Ammon's horn (tissue), 1 donor: ENCODE measurements around the gene POLR3H.
"Not testable (repeated sequence)": the region's sequence is repeated elsewhere in the genome, so short reads cannot be mapped to it uniquely, and the experiment has no call there.

Source experiments
- DNase-seq: peaks from one replicate; pipeline ENCODE4 v3.0.0-alpha.2; 2016; ENCODE audit warnings: low spot score

Gene POLR3H, protein sequence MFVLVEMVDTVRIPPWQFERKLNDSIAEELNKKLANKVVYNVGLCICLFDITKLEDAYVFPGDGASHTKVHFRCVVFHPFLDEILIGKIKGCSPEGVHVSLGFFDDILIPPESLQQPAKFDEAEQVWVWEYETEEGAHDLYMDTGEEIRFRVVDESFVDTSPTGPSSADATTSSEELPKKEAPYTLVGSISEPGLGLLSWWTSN

DNA sequence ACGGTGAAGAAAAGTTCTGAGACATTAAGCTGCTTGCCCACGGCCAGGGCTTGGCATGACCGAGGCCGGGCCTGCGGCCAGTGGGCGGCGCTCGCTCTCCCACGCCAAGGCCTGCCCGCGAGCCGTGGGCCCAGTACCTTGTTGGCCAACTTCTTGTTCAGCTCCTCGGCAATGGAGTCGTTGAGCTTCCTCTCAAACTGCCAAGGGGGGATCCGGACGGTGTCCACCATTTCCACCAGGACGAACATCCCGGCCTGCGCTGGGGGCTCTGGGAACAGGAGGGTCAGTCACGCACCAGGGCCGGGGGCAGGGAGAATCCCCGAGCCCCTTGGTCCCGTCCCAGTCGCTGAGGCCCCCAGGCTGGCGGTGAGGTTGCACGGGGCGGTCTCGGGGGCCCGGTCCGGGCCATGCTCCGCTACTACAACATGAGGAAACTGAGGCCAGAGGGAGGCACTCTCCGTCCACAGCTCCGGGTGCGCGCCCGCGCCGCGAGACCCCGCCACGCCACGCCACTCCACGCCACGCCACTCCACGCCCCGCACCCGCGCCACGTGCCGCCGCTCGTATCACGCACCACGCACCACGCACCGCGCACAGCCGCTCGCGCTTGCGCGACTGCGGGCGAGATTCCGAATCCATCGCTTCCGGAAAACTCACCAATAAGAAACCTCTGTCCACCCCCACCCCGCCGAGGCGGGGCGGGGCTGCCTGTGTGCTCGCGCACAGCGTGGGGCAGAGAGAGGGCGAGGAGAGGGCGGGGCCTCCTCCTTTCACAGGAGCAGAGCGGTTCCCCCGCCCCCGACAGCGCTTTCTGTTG lies at the start of gene POLR3H:
Gene POLR3H, minus strand, starts transcription at position 617 of the 817 bp plus-strand sequence. Its CDS starts 369 bp downstream, at position 248.
- DNase-seq = peak; percentile 99

DNA sequence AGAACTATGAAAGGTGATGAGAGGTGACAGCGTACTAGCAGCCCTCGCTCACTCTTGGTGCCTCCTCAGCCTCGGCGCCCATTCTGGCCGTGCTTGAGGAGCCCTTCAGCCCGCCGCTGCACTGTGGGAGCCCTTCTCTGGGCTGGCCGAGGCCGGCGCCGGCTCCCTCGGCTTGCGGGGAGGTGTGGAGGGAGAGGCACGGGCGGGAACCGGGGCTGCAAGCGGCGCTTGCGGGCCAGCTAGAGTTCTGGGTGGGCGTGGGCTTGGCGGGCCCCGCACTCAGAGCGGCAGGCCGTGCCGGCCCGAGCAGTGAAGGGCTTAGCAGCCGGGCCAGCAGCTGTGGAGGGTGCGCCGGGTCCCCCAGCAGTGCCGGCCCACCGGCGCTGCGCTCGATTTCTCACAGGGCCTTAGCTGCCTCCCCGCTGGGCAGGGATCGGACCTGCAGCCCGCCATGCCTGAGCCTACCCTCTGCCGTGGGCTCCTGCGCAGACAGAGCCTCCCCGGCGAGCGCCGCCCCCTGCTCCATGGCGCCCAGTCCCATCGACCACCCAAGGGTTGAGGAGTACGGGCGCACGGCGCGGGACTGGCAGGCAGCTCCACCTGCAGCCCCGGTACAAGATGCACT lies 49.2 kb upstream of the POLR3H start:
- DNase-seq = not testable (repeated sequence)

DNA sequence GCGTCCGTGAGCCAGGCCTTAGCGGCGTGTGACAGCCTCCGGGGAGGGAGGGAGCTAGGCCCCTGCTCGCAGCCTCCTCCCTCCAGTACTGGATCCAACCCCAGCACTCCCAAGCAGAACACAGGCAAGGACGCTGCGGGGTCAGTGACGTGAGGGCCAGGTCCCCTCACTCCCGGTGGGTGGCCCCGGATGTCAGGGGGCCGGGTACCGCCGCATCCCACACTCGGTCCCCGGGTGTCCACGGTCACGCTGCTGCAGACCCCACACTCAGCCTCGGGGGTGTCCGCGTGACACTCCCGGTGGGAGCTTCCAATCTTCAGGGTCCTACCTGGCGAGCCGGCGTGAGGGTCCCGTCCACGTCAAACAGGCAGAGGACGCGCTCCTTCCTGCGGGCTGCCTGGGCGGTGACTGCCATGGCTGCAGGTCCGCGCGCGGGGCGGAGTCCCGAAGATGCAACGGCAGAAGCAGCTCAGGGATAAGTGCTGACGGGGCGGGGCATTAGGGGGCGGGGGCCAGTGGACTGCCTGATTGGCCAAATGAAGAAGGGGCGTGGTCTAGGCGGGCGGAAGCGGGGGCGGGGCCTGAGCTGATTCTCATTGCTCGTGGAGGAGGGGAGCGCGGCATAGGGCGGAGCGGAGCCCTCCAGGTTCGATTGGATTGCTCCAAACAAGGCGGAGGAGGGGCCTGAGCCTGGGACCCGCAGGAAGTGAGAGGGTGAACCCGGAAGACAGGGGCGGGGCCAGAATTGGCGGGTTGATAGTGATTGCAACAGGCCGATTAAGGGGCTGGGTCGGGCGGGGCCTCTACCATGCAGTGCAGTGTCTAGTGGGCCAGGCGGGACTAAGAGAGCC lies 45.3 kb upstream of the POLR3H start, which contains the start of gene PMM1:
Gene PMM1, minus strand, starts transcription at position 450 of the 851 bp plus-strand sequence. Its CDS starts 35 bp downstream, at position 415.
- DNase-seq = peak; percentile 100

GRCh38 chr22:41587347-41587723 lies 43.1 kb upstream of the POLR3H start:
- no peak for DNase-seq

- no peak for DNase-seq
Observed at GRCh38 chr22:41585898-41586297, 41.6 kb upstream of the POLR3H start.

GRCh38 chr22:41584881-41585280 lies 40.6 kb upstream of the POLR3H start:
- DNase-seq = no peak

GRCh38 chr22:41582694-41583093 lies 38.4 kb upstream of the POLR3H start:
- no peak for DNase-seq

GRCh38 chr22:41579997-41580355 lies 35.7 kb upstream of the POLR3H start:
- DNase-seq = no peak

- no peak for DNase-seq
Observed at GRCh38 chr22:41579297-41579996, 35.2 kb upstream of the POLR3H start.

DNA sequence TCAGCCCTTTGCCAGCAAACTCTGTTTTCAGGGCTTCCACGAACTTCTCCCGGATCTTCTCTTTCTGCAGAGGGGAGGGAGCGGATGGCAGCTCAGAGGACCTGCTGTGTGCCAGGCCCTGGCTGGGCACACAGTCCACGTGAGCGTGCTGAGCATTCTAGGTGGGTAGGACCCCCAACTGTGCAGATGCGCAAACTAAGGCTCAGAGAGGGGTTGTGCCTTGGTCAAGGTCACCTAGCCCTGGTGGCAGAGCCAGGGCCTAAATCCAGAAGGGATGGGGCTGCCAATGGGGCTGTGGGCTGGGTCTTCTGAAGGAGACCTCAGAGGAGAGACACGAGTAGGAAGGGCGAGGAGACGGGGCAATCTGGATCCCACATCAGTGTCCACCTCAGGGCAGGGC lies 34.5 kb upstream of the POLR3H start:
- no peak for DNase-seq

GRCh38 chr22:41578114-41578513 lies 33.8 kb upstream of the POLR3H start:
- no peak for DNase-seq

DNA sequence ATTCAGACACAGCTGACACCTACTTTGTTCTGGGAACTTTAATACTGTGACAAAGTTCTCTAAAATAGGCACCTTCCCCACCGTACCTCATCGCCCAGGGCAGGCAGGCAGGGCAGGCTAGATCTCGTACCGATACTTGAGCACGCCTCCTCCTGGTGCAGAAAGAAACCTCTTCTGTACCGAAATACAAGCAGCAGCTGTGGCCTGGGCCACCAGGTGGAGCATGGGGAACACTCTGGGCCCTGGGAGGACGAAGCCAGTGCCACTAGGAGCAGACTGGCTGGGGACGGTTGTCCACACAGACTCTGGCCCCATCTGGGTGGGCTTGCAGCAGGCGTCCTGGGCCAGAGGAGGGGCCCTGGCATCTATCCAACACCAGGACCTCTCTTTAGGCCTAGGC lies 32.6 kb upstream of the POLR3H start:
- peak; percentile 57 for DNase-seq

GRCh38 chr22:41575533-41575932 lies 31.3 kb upstream of the POLR3H start:
- no peak for DNase-seq

GRCh38 chr22:41574847-41575381 lies 30.6 kb upstream of the POLR3H start:
- no peak for DNase-seq

GRCh38 chr22:41573677-41574076 lies 29.4 kb upstream of the POLR3H start:
- no peak for DNase-seq

GRCh38 chr22:41572305-41572704 lies 28.0 kb upstream of the POLR3H start:
- DNase-seq = not testable (repeated sequence)

DNA sequence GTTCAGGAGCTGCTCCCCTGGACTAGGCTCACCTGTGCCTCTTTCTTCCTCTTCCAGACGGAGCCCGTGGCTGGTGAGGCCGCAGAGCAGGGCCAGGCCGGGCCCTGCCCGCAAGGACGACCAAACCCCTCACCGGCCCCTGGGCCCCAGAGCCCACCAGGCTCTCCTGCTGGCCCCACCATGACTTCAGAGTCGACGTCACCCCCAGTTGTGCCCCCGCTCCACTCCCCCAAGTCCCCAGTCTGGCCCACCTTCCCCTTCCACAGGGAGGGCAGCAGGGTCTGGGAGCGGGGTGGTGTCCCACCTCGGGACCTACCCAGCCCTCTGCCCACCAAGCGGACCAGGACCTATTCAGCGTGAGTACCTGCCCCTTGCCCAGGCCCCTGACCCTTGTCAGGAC lies 27.5 kb upstream of the POLR3H start:
- no peak for DNase-seq

GRCh38 chr22:41570221-41570620 lies 26.0 kb upstream of the POLR3H start:
- no peak for DNase-seq

- DNase-seq = no peak
Observed at GRCh38 chr22:41568811-41569210, 24.5 kb upstream of the POLR3H start.

GRCh38 chr22:41567512-41567768 lies 23.2 kb upstream of the POLR3H start:
- no peak for DNase-seq

GRCh38 chr22:41565403-41566054 lies 21.3 kb upstream of the POLR3H start:
- no peak for DNase-seq
